Brain microvascular endothelial cell (primary cell): ENCODE data around the gene IFITM10.

ENCODE experiments used
- DNase-seq: peaks from one replicate; pipeline ENCODE4 v3.0.0-alpha.2; 2020
- H3K27ac ChIP-seq: fragments of 250-450 bp; sonication (Bioruptor Pico); 2 replicates; pipeline ENCODE4 v1.5.1; 2020; ENCODE audit warnings: mild to moderate bottlenecking, moderate library complexity
- H3K27me3 ChIP-seq: fragments of 250-450 bp; sonication (Bioruptor Pico); replicated peaks from 2 replicates; pipeline ENCODE4 v1.5.1; 2020; ENCODE audit warnings: mild to moderate bottlenecking
- H3K36me3 ChIP-seq: fragments of 250-450 bp; sonication (Bioruptor Pico); replicated peaks from 2 replicates; pipeline ENCODE4 v1.5.1; 2020; ENCODE audit warnings: mild to moderate bottlenecking
- H3K4me3 ChIP-seq: 2 replicates; pipeline ENCODE4 v1.5.1; 2011; ENCODE audit warnings: low read depth, mild to moderate bottlenecking, control low read depth, low read length, moderate library complexity
- CTCF ChIP-seq: IDR thresholded peaks from 2 replicates; pipeline ENCODE4 v1.5.1; 2011; ENCODE audit warnings: low read depth, mild to moderate bottlenecking, moderate library complexity, low read length, control low read depth, inconsistent platforms; ENCODE audit errors: missing control alignments
- in situ Hi-C: cut with HindIII; loops from 2 replicates; pipeline ENCODE4 v1.10.0; 2017; ENCODE audit warnings: low sequenced_read_pairs, low pct_ligation_motif_present

Gene IFITM10

DNA sequence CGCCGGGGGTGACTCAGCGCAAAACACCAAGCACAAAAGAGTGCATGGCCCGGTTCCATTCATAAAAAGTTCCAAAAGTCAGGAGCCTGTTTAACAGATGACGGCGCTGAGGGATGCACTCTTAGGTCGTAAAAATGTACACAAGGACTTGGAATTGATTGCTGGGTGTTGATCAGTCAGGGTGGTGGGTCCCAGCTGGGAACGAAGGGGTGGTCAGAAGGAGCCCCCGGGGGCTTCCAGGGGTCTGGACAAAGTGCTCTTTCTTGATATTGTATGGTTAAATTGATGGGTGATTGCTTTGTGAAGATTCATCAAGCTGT lies 20.7 kb downstream of the IFITM10 start:
- H3K27me3 ChIP-seq: peaks cover 3% of the 10 kb centered on the region

GRCh38 chr11:1728931-1729691 lies 21.3 kb downstream of the IFITM10 start:
- H3K27ac ChIP-seq: no peak overlapping the region
- in situ Hi-C loops: no loop called here
- peaks cover 3% of the 10 kb centered on the region for H3K27me3 ChIP-seq
- H3K36me3 ChIP-seq: no peaks in the 10 kb centered on the region
- TF ChIP-seq CTCF: no peak
- no peak for DNase-seq
- no peak overlapping the region for H3K4me3 ChIP-seq

More for the DNA sequence above, 20.7 kb downstream of the IFITM10 start:
- no peak for DNase-seq
- H3K4me3 ChIP-seq: no peak overlapping the region
- no peaks in the 10 kb centered on the region for H3K36me3 ChIP-seq
- in situ Hi-C loops: no loop called here
- H3K27ac ChIP-seq: no peak overlapping the region
- TF ChIP-seq CTCF: no peak

- DNase-seq: no peak
- Histone ChIP-seq H3K27me3 (peaks cover 3% of the 10 kb centered on the region), H3K4me3 (no peak overlapping the region), H3K36me3 (no peaks in the 10 kb centered on the region), H3K27ac (no peak overlapping the region)
- no peak for TF ChIP-seq CTCF
- in situ Hi-C loops: no loop called here
These were observed 22.1 kb downstream of the IFITM10 start for GRCh38 chr11:1728301-1728700.

GRCh38 chr11:1727861-1728260 lies 22.5 kb downstream of the IFITM10 start:
- TF ChIP-seq CTCF: no peak
- Histone ChIP-seq H3K4me3 (no peak overlapping the region), H3K27ac (no peak overlapping the region), H3K27me3 (peaks cover 3% of the 10 kb centered on the region), H3K36me3 (no peaks in the 10 kb centered on the region)
- in situ Hi-C loops: no loop called here
- DNase-seq: no peak

GRCh38 chr11:1727096-1727690 lies 23.2 kb downstream of the IFITM10 start:
- H3K36me3 ChIP-seq: no peaks in the 10 kb centered on the region
- no peak overlapping the region for H3K4me3 ChIP-seq
- in situ Hi-C loops: no loop called here
- DNase-seq: no peak
- H3K27me3 ChIP-seq: peaks cover 3% of the 10 kb centered on the region
- no peak for TF ChIP-seq CTCF
- H3K27ac ChIP-seq: no peak overlapping the region
